Measurements from ENCODE around the gene CHPF2. TPM values are rescaled to one million over a fixed set of nuclear protein-coding genes. Genes with fewer than 3 reads are reported as not detected.

The CHPF2 gene
- total RNA-seq, 4 donors from 2014 or later: 33.9 to 82.4 (median 58.7) TPM

DNA sequence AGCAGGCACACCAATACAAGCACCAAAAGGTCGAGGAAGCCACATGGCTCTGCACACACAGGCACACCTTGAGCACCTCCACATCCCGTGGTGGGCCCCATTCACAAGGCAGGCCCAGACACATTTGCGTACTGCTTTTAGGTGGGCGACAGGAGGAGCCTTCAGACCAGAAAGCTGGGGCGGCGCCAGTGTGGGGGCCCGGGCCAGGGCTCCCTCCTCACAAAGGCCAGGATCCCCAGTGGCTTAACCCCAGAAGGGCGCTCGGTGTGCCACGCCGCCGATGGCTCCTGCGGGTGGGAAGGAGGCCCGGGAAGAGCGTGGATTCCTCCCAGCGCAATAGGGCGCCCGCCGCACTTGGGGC lies 19.0 kb downstream of the CHPF2 start:
- Histone ChIP-seq H3K9me3 (no peaks in the 10 kb centered on the region), H3K4me1 (peaks cover 38 to 54% of the 10 kb centered on the region in 2 donors), H3K27ac (peak overlapping the region; percentile 80 to 83 (median 80)), H3K36me3 (no peaks in the 10 kb centered on the region), H3K4me3 (replicated peaks in 1 of 3) (peak overlapping the region in 2 of 3 donors; percentile 51 to 54), H3K27me3 (no peaks in the 10 kb centered on the region)
- TF ChIP-seq POLR2A (IDR thresholded peaks at IDR 0.05): no peak
- TF ChIP-seq, protein P1, sequence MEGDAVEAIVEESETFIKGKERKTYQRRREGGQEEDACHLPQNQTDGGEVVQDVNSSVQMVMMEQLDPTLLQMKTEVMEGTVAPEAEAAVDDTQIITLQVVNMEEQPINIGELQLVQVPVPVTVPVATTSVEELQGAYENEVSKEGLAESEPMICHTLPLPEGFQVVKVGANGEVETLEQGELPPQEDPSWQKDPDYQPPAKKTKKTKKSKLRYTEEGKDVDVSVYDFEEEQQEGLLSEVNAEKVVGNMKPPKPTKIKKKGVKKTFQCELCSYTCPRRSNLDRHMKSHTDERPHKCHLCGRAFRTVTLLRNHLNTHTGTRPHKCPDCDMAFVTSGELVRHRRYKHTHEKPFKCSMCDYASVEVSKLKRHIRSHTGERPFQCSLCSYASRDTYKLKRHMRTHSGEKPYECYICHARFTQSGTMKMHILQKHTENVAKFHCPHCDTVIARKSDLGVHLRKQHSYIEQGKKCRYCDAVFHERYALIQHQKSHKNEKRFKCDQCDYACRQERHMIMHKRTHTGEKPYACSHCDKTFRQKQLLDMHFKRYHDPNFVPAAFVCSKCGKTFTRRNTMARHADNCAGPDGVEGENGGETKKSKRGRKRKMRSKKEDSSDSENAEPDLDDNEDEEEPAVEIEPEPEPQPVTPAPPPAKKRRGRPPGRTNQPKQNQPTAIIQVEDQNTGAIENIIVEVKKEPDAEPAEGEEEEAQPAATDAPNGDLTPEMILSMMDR (IDR thresholded peaks at IDR 0.05): no peak
- intact Hi-C loops (cut with DNase I): no loop called here
- WGBS, 2 donors: 11 to 13% methylated on average over 2 to 4 of the region's 19 CpGs
- peak; percentile 31 to 40 for DNase-seq

DNA sequence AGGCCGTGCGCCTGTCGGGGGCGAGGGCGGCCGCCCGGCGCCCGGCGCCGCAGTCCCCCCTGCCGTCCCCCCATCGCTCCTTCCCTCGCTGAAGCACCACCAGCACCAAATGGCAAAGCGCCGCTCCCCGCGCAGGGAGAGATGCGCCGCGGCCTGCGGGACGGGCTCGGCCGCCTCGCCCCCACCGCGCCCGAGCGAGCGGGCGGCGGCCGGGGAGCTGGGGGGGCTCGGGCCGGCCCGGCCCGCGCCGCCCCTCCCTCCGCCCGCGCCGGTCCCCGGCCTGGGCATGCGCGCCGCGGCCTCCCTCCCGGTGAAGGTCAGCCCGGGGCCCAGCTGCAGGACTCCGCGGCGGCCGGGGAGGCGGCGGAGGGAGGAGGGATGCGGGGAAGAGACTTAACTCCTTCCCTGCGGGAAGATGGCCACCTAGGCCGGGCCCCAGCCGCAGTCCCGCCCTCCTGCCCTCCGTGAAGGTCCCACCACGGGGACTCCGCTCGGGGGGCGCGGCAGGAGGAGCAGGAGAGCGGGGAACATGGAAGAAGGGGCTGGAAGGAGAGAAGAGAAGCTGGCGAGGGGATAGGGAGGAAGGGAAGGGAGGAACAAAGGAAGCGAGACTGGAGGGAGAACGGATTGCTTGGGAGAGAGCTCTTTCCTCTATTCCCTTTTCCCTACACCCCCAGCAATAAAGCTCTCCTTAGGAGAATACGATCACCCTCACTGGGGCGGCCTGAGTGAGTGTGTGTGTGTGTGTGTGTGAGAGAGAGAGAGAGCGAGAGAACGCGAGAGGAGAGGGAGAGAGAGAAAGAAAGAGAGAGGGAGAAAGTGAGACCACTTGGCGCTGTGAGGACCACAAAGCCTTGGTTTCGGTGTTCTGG lies 19.6 kb downstream of the CHPF2 start:
- peak in 1 of 2 donors; percentile 53 for TF ChIP-seq POLR2A (IDR thresholded peaks at IDR 0.05)
- TF ChIP-seq, protein P1 (IDR thresholded peaks at IDR 0.05): no peak
- Histone ChIP-seq H3K36me3 (no peaks in the 10 kb centered on the region), H3K9me3 (no peaks in the 10 kb centered on the region), H3K4me1 (peaks cover 34 to 48% of the 10 kb centered on the region in 2 donors), H3K4me3 (replicated peaks in 1 of 3) (peak overlapping the region in 2 of 3 donors; percentile 54 to 96), H3K27ac (peak overlapping the region; percentile 80 to 88 (median 87)), H3K27me3 (no peaks in the 10 kb centered on the region)
- 2 to 3% methylated on average over 28 to 42 of the region's 79 CpGs for WGBS, 2 donors
- intact Hi-C loops (cut with DNase I): no loop called here
- peak; percentile 72 to 73 for DNase-seq

DNA sequence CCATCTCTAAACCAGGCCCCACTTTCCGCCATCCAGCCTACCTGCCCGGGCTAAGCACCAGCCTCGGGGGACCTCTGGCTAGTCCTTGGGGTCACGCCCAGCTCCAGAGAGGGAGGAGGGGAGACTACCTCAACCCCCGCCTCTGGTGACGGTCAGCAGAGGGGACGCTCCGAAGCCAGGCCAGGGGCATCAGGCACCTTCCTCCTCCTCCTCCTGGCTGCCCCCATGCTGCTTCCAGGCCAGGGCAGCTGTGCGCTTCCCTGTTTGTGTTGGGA lies 20.2 kb downstream of the CHPF2 start:
- Histone ChIP-seq H3K4me1 (peaks cover 28 to 42% of the 10 kb centered on the region in 2 donors), H3K27me3 (no peaks in the 10 kb centered on the region), H3K4me3 (replicated peaks in 1 of 3) (peak overlapping the region in 2 of 3 donors; percentile 54 to 96), H3K9me3 (no peaks in the 10 kb centered on the region), H3K36me3 (no peaks in the 10 kb centered on the region), H3K27ac (peak overlapping the region in 2 of 3 donors; percentile 63 to 88)
- no peak for DNase-seq
- no peak for TF ChIP-seq POLR2A (IDR thresholded peaks at IDR 0.05)
- TF ChIP-seq, protein P1 (IDR thresholded peaks at IDR 0.05): no peak
- WGBS, 2 donors: 10 to 30% methylated on average over 6 to 9 of the region's 9 CpGs
- intact Hi-C loops (cut with DNase I): no loop called here

DNA sequence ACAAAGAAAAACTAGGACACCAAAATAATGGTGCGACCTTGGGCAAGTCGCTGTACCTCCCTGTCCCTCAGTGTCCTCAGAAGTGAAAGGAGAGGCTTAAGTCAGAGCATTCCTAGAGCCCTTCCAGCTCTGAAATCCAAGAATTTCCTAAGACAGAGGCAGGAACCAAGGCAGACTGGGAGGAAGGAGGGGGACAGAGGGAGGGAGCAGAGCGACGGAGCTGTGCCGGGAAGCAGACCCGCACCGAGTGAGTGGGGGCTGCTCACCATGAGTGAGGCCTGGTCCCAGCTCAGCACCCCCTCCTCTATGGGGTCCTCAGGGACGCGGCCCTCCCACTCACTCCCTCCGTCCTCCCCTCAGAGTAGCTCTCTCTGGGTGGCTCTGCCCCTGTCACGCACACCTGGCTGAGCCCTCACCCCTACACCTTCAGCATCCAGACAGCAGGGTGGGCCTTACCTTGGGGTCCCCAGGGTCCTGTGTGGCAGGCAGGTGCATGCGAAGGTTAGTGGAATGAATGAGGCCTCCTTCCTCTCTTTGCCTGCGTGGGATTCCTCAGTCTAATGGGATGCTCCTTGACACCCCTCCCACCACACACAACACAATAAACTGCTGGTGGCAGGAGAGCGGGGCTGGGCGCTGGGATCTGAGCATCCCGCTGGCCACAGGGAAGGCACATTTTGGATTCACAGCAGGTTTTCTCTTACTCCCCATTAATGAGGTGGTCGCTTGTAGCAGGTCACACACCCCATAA lies 20.9 kb downstream of the CHPF2 start:
- H3K36me3 ChIP-seq: no peaks in the 10 kb centered on the region
- intact Hi-C loops (cut with DNase I): no loop called here
- H3K27ac ChIP-seq: no peak overlapping the region
- peaks cover 22 to 38% of the 10 kb centered on the region in 2 donors for H3K4me1 ChIP-seq
- DNase-seq: no peak
- H3K27me3 ChIP-seq: no peaks in the 10 kb centered on the region
- H3K9me3 ChIP-seq: no peaks in the 10 kb centered on the region
- TF ChIP-seq, protein P1 (IDR thresholded peaks at IDR 0.05): no peak
- TF ChIP-seq POLR2A (IDR thresholded peaks at IDR 0.05): no peak
- H3K4me3 ChIP-seq (replicated peaks in 1 of 3): no peak overlapping the region
- 69 to 72% methylated on average over 15 to 17 of the region's 17 CpGs for WGBS, 2 donors

DNA sequence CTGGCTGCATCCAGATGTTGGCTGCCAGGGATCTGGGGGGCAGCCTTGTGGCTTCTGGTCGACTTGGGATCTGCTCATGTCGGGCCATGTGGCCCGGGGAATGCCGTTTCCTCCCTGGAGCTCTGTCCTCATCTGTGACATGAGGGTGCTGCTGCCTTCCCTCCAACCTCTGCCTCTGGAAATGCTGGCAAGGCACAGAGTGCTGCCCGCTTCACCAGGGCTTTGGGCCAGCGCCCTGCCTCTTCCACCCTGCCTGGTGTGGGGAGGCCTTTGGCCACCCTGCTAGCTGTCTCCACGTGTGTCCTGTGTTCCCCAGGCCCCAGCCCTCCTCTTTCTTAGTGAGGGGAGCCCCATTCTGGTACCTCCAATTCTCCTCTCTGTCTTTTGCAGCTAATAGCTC lies 22.0 kb downstream of the CHPF2 start:
- intact Hi-C loops (cut with DNase I): no loop called here
- H3K27me3 ChIP-seq: no peaks in the 10 kb centered on the region
- no peak overlapping the region for H3K27ac ChIP-seq
- TF ChIP-seq POLR2A (IDR thresholded peaks at IDR 0.05): no peak
- TF ChIP-seq, protein P1 (IDR thresholded peaks at IDR 0.05): no peak
- H3K36me3 ChIP-seq: no peaks in the 10 kb centered on the region
- WGBS, 2 donors: 75 to 89% methylated on average over 7 of the region's 7 CpGs
- H3K4me3 ChIP-seq (replicated peaks in 1 of 3): no peak overlapping the region
- no peak for DNase-seq
- peaks cover 20 to 35% of the 10 kb centered on the region in 2 donors for H3K4me1 ChIP-seq
- H3K9me3 ChIP-seq: no peaks in the 10 kb centered on the region

Measured in thyroid gland (tissue), 4 donors.